Smooth muscle cell (in vitro differentiated cells): ENCODE results near the gene CACNA1C. TPM values are rescaled to one million over a fixed set of nuclear protein-coding genes. Genes with fewer than 3 reads are reported as not detected.

ENCODE experiments used
- DNase-seq: peaks from one replicate; lab custom pipeline; 2025; ENCODE audit not compliant: unreplicated experiment; lab: John Stamatoyannopoulos, UW
- H2AFZ ChIP-seq: fragments of 200-600 bp; sonication (generic); 2 replicates; pipeline ENCODE4 v1.6.0; 2016; ENCODE audit warnings: antibody characterized with exemption, low read depth, mild to moderate bottlenecking
- H3F3A ChIP-seq: fragments of 200-600 bp; sonication (generic); 2 replicates; pipeline ENCODE4 v1.6.0; 2017; ENCODE audit warnings: antibody characterized with exemption, low read depth
- H3K27ac ChIP-seq: fragments of 200-600 bp; sonication (generic); 2 replicates; pipeline ENCODE4 v1.5.1; 2016; ENCODE audit warnings: low read depth, mild to moderate bottlenecking
- H3K27me3 ChIP-seq: fragments of 200-600 bp; sonication (generic); 2 replicates; pipeline ENCODE4 v1.6.1; 2016; ENCODE audit warnings: low read depth, mild to moderate bottlenecking
- H3K36me3 ChIP-seq: fragments of 200-600 bp; sonication (generic); 2 replicates; pipeline ENCODE4 v1.5.1; 2016; ENCODE audit warnings: low read depth
- H3K4me1 ChIP-seq: fragments of 200-600 bp; sonication (generic); 2 replicates; pipeline ENCODE4 v1.5.1; 2016; ENCODE audit warnings: low read depth
- H3K4me2 ChIP-seq: fragments of 200-600 bp; sonication (generic); 2 replicates; pipeline ENCODE4 v1.6.0; 2016; ENCODE audit warnings: mild to moderate bottlenecking
- H3K4me3 ChIP-seq: fragments of 200-600 bp; sonication (generic); 2 replicates; pipeline ENCODE4 v1.5.1; 2016; ENCODE audit warnings: mild to moderate bottlenecking
- H3K79me2 ChIP-seq: fragments of 200-600 bp; sonication (generic); 2 replicates; pipeline ENCODE4 v1.6.0; 2016; ENCODE audit warnings: low read depth, mild to moderate bottlenecking
- H3K9ac ChIP-seq: fragments of 200-600 bp; sonication (generic); 2 replicates; pipeline ENCODE4 v1.6.0; 2016; ENCODE audit warnings: low read depth
- H3K9me3 ChIP-seq: fragments of 200-600 bp; sonication (generic); replicated peaks from 2 replicates; pipeline ENCODE4 v1.5.1; 2016; ENCODE audit warnings: low read depth
- H4K20me1 ChIP-seq: fragments of 200-600 bp; sonication (generic); 2 replicates; pipeline ENCODE4 v1.6.0; 2016; ENCODE audit warnings: low read depth
- WGBS: methylation state at CpG from one replicate; pipeline ENCODE4 v1.1.7; 2016; ENCODE audit warnings: low lambda C conversion rate; 5-methylcytosine and 5-hydroxymethylcytosine counted together
- polyA plus RNA-seq: library from polyadenylated mRNA; unstranded; fragments of >200 nt; fragmentation: Nextera tagmentation; extraction: Ambion mirVana; gene quantifications from 2 replicates; pipeline ENCODE4 v1.2.1, GENCODE V29; 2016
- total RNA-seq: library from RNA; depleted of rRNA; stranded (reverse); fragments of >200 nt; gene quantifications from 2 replicates; pipeline ENCODE4 v1.2.3, GENCODE V29; 2014
- TF ChIP-seq, protein P1 (sequence below): fragments of 200-600 bp; sonication (generic); IDR thresholded peaks from 2 replicates; pipeline ENCODE4 v1.5.1; 2017; ENCODE audit warnings: borderline replicate concordance, mild to moderate bottlenecking, antibody characterized with exemption; ENCODE audit not compliant: insufficient read depth, poor library complexity, severe bottlenecking

Gene CACNA1C
- total and polyA plus RNA-seq, 2 experiments from 2014 or later = 1.6 to 4.5 TPM

GRCh38 chr12:2643576-2644135, 590.9 kb downstream of the CACNA1C start:
- WGBS = 98% methylated on average over 7 of the region's 7 CpGs
- H3K9me3 ChIP-seq = no peaks in the 10 kb centered on the region
- H3K27me3 ChIP-seq = no peaks in the 10 kb centered on the region
- no peak for DNase-seq
- peaks cover 4% of the 10 kb centered on the region for H3K4me1 ChIP-seq
- H3K4me2 ChIP-seq = no peak overlapping the region
- H3F3A ChIP-seq = no peaks in the 10 kb centered on the region
- H3K27ac ChIP-seq = no peak overlapping the region
- H3K4me3 ChIP-seq = no peak overlapping the region
- H3K79me2 ChIP-seq = no peaks in the 10 kb centered on the region
- no peak overlapping the region for H2AFZ ChIP-seq
- no peaks in the 10 kb centered on the region for H3K36me3 ChIP-seq
- TF ChIP-seq, protein P1, sequence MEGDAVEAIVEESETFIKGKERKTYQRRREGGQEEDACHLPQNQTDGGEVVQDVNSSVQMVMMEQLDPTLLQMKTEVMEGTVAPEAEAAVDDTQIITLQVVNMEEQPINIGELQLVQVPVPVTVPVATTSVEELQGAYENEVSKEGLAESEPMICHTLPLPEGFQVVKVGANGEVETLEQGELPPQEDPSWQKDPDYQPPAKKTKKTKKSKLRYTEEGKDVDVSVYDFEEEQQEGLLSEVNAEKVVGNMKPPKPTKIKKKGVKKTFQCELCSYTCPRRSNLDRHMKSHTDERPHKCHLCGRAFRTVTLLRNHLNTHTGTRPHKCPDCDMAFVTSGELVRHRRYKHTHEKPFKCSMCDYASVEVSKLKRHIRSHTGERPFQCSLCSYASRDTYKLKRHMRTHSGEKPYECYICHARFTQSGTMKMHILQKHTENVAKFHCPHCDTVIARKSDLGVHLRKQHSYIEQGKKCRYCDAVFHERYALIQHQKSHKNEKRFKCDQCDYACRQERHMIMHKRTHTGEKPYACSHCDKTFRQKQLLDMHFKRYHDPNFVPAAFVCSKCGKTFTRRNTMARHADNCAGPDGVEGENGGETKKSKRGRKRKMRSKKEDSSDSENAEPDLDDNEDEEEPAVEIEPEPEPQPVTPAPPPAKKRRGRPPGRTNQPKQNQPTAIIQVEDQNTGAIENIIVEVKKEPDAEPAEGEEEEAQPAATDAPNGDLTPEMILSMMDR = no peak
- H3K9ac ChIP-seq = no peak overlapping the region
- no peaks in the 10 kb centered on the region for H4K20me1 ChIP-seq

DNA sequence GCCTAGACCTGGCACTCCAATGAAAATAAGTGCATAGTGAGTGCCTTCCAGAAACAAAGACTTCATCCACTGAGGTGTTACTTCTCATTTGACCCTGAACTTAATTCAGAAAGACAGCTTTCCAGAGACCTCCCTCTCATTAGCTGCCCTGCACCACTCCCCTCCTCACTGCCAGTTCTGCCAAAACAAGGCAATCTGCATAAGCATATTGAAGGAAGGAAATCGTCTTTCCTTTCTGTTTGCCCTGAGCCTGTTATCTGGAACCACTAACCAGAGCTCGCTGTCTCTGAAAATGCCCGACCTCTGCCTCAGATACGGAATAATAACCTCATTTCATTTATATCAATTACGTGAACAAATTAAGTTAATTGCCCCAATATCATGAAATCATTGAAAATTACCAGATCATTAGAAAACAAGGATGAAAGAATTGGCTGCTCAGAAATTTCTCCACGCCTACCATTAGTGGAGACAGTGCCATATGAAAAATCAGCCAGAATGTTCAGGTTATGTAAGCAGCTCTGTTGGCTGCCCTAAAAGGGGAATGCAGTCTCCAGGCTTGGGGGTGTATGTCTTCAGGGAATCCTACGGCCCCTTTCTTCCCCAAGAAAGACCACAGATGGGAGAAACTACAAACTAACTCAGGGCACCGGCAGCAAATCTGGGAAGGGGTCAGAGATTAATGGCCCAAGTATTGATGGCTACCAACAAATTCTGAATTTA, 592.1 kb downstream of the CACNA1C start:
- no peak overlapping the region for H3K9ac ChIP-seq
- no peaks in the 10 kb centered on the region for H3K27me3 ChIP-seq
- DNase-seq = no peak
- no peak overlapping the region for H3K27ac ChIP-seq
- TF ChIP-seq, protein P1 = no peak
- no peak overlapping the region for H2AFZ ChIP-seq
- H3K4me1 ChIP-seq = peaks cover 4% of the 10 kb centered on the region
- no peak overlapping the region for H3K4me3 ChIP-seq
- H3K4me2 ChIP-seq = no peak overlapping the region
- H3K79me2 ChIP-seq = no peaks in the 10 kb centered on the region
- H3K9me3 ChIP-seq = no peaks in the 10 kb centered on the region
- H3K36me3 ChIP-seq = no peaks in the 10 kb centered on the region
- WGBS = 83% methylated on average over 8 of the region's 8 CpGs
- no peaks in the 10 kb centered on the region for H3F3A ChIP-seq
- H4K20me1 ChIP-seq = no peaks in the 10 kb centered on the region

GRCh38 chr12:2645460-2645859, 592.7 kb downstream of the CACNA1C start:
- TF ChIP-seq, protein P1 = no peak
- Histone ChIP-seq H3F3A (no peaks in the 10 kb centered on the region), H3K4me1 (peaks cover 4% of the 10 kb centered on the region), H3K9ac (no peak overlapping the region), H3K27me3 (no peaks in the 10 kb centered on the region), H3K4me2 (no peak overlapping the region), H3K27ac (no peak overlapping the region), H3K36me3 (no peaks in the 10 kb centered on the region), H3K9me3 (no peaks in the 10 kb centered on the region), H3K79me2 (no peaks in the 10 kb centered on the region), H3K4me3 (no peak overlapping the region), H4K20me1 (no peaks in the 10 kb centered on the region), H2AFZ (no peak overlapping the region)
- 90% methylated on average over 8 of the region's 8 CpGs for WGBS
- no peak for DNase-seq

DNA sequence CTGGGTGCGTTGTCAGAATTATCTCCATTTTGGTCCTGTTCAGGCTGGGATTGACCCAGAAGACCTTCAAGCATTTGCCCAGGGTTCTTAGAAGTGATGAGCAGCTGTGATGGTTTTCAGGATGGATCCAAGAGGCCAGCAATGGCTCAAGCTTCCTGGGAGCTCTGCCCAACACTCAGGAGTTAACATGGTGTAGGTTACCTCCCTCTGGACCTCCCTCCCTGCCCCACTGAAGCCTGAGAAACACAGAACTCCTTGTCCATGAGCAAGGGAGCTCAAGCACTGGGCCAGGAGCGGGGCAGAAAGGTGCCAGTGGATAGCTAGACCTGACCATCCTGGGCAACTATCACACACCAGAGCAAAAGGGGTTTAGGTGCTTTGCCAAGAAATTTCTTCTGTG, 593.6 kb downstream of the CACNA1C start:
- DNase-seq = no peak
- Histone ChIP-seq H2AFZ (no peak overlapping the region), H3K9me3 (no peaks in the 10 kb centered on the region), H3K27ac (no peak overlapping the region), H3K4me3 (no peak overlapping the region), H4K20me1 (no peaks in the 10 kb centered on the region), H3K36me3 (no peaks in the 10 kb centered on the region), H3K9ac (no peak overlapping the region), H3F3A (no peaks in the 10 kb centered on the region), H3K27me3 (no peaks in the 10 kb centered on the region), H3K4me1 (no peaks in the 10 kb centered on the region), H3K79me2 (no peaks in the 10 kb centered on the region), H3K4me2 (no peak overlapping the region)
- WGBS = 92% methylated on average over 2 of the region's 2 CpGs
- TF ChIP-seq, protein P1 = no peak
